Activated CD8-positive, alpha-beta memory T cell treated with anti-CD3 and anti-CD28 coated beads for 48 hours (primary cell): ENCODE measurements around the gene PVALB.

Source experiments
- DNase-seq, 3 experiments: peaks; one replicate each; pipeline ENCODE4 v3.0.0-alpha.2; 2020; ENCODE audit warnings: low read depth in 2 of 3, low spot score in 2 of 3

PVALB gene

DNA sequence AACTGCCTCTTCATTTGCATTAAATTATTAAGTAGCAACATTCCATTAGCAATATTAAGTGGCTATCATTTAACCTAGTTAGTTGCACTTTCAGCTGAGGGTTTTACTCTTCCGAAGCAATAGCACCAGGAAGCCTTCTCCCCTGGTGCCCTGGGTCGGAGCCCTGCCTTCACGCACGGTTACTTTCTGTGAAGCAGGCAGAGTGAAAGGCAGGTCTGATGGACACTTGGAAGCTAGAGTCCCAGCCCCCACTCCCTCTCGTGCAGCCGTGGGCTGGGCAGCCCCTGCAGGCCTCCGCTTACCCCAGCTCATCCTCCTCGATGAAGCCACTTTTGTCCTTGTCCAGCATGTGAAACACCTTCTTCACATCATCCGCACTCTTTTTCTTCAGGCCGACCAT lies 2.0 kb downstream of the PVALB start:
- no peak for DNase-seq

DNA sequence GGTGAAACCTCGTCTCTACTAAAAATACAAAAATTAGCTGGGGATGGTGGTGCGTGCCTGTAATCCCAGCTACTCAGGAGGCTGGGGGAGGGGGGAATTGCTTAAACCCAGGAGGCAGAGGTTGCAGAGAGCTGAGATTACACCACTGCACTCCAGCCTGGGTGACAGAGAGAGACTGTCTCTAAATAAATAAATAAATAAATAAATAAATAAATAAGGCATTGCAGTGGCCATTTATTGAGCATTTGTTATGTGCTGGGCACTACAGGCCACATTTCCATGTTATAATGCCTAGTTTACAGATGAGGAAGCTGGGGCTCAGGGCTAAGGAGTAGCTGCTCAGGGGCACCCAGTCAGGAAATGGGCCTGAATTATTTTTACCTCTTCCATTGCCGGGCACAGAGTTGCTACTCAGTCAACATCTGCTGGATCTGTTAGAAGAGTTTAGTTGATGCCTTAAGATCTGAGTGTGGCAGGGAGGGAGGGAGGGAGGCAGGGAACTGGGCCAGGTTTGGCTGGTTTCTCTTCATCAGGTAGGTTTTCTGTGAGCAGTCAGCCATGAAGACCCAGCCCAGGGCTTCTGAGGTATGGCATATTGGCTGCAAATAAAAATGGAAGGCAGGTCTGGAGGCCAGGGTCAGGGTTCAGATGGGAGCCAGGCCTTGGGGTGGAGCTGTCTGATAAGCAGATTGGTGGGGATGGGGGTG lies 5.6 kb downstream of the PVALB start:
- no peak for DNase-seq

GRCh38 chr22:36809351-36809750 lies 7.5 kb downstream of the PVALB start:
- DNase-seq = no peak

DNA sequence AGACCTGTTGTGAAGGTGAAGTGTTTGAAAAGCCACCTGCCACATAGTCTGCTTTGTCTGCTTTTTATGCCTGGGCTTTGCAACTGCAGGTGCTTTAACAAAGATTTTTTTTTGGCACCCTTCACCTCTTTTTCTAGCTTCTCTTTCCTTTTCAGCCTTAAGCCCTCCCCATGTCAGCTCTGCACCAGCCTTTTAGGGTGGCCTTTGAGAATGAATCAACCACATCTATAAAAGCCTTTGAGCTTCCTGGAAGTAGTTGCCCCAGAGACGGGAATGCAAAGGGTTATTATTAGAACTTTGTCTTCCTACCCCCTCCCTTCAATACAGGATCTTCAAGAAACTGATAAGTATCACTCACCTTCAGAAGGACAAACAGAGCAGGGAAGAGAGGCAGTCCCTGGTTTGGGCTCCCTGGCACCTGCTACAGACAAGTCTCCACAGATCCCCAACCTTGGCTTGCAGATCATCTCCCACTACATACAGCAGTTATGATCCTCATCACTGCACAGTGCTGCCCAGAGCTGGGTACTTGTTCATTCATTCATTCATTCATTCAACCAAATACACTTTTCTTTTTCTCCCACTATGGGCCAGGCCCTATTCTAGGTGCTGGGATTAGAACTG lies 8.0 kb downstream of the PVALB start:
- DNase-seq = no peak

DNA sequence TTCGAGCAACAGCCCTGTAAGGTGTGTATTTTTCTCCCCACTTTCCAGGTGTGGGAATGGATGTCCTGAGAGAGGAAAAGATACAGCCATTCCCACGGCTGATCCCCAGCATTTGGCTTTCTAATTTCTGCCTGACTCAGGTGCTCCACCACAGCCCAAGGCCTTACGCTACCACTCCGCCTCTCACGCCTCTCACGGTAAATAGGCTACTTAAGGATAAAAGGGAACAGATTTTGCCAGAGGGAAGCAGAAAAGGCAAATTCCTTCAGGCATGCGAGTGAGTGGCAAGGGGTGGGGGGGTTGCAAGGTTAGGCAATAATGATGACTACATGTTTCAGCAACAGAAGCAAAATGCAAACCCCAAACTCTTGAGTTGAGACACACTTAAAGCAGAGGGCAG lies 9.2 kb downstream of the PVALB start:
- DNase-seq = no peak

DNA sequence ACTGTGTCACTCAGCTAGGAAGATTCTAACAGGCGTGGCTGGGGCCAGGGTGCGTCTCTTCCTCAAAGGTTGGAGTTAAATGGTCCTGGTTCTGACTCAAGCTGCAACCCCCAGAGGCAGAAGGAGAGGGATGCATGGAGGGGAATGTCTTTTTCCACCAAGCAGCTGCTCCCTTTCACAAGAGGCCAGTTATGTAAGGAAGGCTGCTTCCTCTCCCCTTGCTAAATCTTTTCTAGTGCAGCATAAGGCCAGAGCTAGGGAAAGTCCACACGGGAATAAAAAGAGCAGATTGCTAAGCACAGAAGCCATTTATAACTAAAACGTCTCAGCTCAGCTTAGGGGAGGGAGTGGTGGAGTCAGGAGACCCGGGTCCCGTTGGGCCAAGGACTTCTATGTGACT lies 10.0 kb downstream of the PVALB start:
- no peak for DNase-seq

DNA sequence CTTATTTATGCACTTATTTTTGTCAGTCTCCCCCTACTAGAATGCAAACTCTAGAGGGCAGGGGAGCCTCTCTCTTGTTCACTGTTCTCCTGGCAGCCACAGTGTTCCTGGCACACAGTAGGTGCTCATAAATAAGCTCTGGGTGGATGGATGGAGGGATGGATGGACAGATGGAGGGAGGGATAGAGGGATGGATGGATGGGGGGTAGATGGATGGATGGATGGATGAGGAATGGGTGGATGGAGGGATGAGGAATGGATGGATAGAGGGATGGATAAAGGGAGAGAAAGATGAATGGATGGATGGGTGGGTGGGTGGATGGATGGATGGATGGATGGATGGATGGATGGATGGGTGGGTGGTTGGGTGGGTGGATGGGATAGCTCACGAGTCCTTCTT lies 13.5 kb downstream of the PVALB start:
- DNase-seq = no peak

GRCh38 chr22:36798674-36799066 lies 18.2 kb downstream of the PVALB start:
- no peak for DNase-seq

DNA sequence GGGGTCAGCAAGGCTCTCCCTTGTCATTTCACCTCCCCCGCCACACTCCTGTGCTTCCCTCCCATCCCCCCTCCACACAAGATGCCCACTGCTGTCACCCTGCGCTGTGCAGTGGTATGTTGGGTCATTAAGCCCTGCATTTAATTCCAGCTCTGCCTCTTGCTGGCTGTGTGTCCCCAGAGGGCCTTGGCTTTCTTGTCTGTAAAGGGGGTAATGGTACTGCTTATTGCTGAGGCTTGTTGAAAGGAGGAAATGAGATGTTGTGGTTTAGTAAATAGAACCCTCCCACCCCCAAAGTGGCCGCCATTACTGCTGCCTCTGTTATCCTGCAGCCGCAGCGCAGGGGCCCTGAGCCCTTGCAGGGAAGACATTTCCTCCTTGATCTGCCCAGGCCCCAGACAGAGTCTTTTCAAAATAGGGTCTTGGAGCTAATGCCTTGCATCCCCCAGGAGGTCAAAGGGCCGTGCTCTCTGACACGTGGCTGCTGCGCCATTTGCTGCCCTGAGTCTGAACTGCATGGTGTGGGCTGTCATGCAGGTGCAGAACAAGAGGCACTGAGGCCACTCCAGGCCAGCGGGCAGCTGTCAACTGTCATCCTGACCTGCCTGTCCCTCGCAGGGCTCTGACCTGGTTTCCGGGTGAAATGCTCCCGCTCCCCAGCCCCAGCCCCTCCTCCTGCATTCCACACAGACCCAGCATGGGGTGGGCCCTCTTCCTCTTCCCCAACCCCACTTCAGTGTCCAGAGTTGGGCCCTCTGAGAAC lies 18.7 kb downstream of the PVALB start:
- no peak for DNase-seq

DNA sequence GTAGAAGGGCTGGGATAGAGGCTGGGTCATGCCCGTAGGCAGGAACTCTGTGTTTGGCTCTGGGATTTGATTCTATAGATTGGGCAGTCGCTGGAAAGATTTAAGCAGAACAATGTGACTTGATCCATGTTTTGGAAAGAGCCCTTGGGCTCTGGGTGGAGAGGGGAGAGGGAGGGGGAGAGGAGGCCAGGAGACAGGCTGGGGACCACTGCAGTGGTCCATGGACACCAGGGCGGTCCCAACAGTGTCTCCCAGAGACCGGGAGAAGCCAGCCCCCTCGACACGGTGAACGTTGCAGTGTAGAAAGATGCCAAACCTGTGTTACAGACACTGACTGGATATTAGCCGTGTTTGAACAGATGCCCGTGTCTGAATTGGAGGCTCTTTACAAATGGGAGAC lies 19.5 kb downstream of the PVALB start:
- no peak for DNase-seq

DNA sequence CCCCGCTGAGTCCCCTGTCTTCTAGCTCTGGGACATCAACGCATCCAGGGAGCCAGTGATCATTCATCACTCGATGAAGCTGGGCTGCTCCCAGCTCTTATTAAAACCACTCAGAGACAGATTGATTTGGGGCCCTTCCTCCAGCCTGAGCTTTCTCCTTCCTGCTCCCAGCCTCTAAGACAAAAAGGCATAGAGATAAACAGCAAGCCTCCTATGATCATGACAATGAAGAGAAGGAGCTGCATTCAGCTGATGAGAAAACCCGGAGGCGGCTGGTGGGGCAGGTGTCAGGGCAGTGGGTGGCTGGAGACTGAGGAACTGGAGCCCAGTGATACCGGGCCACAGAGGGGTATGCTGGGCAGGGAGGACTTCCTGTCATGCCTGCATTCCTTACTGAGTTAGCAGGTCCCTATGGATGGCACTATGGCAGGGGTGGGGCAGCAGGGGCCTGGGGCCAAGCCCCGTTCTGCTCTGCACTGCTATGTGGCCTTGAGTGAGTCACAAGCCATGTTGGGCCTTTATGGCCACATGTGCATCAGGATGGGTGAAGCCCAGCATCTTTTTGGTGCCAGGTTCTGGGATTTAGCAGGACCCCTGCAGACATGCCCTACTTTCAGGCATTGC lies 20.2 kb downstream of the PVALB start:
- no peak for DNase-seq

- no peak for DNase-seq
Measured at GRCh38 chr22:36795633-36796032, 21.2 kb downstream of the PVALB start.

DNA sequence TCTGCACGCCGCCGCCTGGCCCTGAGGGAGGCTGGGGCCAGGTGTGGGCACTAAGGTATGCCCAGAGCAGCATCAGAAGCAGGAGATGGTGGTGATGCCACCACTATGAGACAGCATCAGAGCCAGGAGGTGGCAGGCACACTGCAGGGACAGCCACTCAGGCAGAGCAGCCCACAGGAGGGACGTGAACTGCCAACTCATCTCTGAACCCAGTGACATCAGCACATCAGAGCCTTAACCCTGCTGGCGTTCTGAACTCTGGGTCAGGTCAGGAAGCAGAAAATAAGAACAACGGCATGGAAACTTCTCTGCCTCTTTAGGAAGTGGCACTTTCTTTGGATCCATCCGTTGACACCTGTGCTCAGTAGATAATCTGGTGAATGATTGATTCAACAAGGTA lies 26.2 kb downstream of the PVALB start:
- no peak for DNase-seq

DNA sequence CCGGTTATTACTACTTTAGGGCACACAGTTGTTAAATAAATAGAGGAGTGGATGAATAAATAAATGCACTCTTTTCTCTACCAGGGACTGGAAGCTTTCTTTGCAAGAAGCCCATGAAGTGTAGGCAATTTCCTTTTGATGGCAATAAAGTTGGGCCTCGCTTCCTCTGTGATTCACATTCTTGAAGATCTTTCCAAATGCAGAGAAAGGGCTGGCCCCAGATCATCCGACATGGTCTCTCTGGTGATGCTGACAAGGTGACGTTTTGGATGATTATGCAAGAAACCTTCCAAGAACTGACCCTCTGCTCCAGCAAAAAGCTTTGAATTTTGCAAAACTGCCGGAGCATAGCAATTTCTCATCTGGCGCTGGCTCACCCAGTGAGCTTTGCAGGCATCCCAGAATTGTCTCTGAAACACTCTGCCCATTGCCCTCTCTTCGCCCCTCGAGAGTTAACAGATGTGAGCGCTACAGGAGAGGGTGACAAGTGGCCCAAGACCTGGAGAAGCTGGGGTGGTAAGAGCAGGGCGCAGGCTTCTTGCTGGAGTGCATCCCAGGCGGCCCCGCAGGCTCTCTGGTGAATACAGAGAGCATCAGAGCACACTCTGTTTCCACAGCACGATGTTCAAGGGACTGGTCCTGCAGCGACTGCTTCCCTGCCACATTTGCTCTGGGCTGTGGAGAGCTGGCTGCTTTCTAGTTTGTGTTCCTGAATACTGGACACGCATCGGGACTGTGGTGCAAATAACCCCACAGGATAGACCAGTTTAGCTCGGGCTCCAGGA lies 29.4 kb downstream of the PVALB start:
- no peak for DNase-seq

- no peak for DNase-seq
Measured at GRCh38 chr22:36783743-36784142, 33.1 kb downstream of the PVALB start.

- DNase-seq = peak; percentile 81 to 89 (median 83)
Measured at GRCh38 chr22:36781656-36782627, 34.9 kb downstream of the PVALB start.

- DNase-seq = no peak
Measured at GRCh38 chr22:36778020-36778419, 38.8 kb downstream of the PVALB start.

DNA sequence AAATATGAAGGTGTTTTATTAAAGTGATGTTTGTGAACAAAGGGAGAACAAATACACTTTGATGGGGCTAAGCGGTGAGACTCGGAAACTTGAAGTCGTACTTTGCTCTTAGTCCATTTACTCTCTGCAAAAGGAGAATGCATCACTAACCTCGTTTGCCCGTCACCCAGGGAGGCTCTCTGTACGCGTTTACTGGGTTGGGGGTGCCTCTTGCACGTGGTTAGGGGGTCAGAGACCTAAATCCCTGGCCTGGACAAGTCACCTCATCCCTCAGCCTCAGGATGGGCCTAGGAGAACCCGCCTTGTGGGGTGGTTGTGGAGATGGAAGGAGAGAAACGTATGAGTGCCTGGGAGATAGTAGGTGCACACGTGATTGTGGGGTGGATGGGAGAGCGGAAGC lies 40.1 kb downstream of the PVALB start:
- no peak for DNase-seq

GRCh38 chr22:36775964-36776669 lies 40.7 kb downstream of the PVALB start, which contains the start of gene IFT27:
Gene IFT27 (minus strand): TSS chr22:36776119. CDS start chr22:36775707, 412 bp downstream.
- DNase-seq = peak; percentile 61 to 85 (median 77)
